K562 (cell line): ENCODE data around the gene GDF9. TPM values are rescaled to one million over a fixed set of nuclear protein-coding genes. Genes with fewer than 3 reads are reported as not detected.
A peak's percentile ranks its signal among the peaks of the same experiment; 100 is the strongest.

ENCODE experiments used
- ARID2 ChIP-seq: fragments of 450-650 bp; IDR thresholded peaks from 2 replicates; pipeline ENCODE4 v1.6.1; 2017; ENCODE audit warnings: antibody characterized with exemption, mild to moderate bottlenecking
- CBX1 ChIP-seq: sonication (generic); IDR thresholded peaks from 2 replicates; pipeline ENCODE4 v1.6.1; 2016; ENCODE audit warnings: antibody characterized with exemption, low read depth, mild to moderate bottlenecking
- ILF3 ChIP-seq: fragments of 450-650 bp; IDR thresholded peaks from 2 replicates; pipeline ENCODE4 v1.6.1; 2018; ENCODE audit warnings: antibody characterized with exemption, mild to moderate bottlenecking, moderate library complexity, borderline replicate concordance
- MEF2A ChIP-seq: IDR thresholded peaks from 2 replicates; pipeline ENCODE4 v1.6.1; 2011; ENCODE audit warnings: low read depth, mild to moderate bottlenecking, low read length, moderate library complexity; ENCODE audit not compliant: control insufficient read depth
- NELFE ChIP-seq: IDR thresholded peaks from 2 replicates; pipeline ENCODE4 v1.6.1; 2011; ENCODE audit warnings: mild to moderate bottlenecking; ENCODE audit not compliant: insufficient read depth, insufficient read length
- PRDM10 ChIP-seq: fragments of 450-650 bp; IDR thresholded peaks from 2 replicates; pipeline ENCODE4 v1.6.1; 2018; ENCODE audit not compliant: partially characterized antibody
- TEAD2 ChIP-seq: fragments of 450-650 bp; IDR thresholded peaks from 2 replicates; pipeline ENCODE4 v1.6.1; 2016; ENCODE audit warnings: missing genetic modification characterization, control low read depth, missing compliant biosample characterization
- ZBTB7A ChIP-seq: IDR thresholded peaks from 2 replicates; pipeline ENCODE4 v1.6.1; 2011; ENCODE audit warnings: low read depth, mild to moderate bottlenecking, low read length, moderate library complexity, borderline replicate concordance; ENCODE audit not compliant: control insufficient read depth
- ZNF146 ChIP-seq: IDR thresholded peaks from one replicate; pipeline ENCODE4 v1.6.1; 2018; ENCODE audit warnings: missing compliant biosample characterization; ENCODE audit not compliant: unreplicated experiment
- ZNF175 ChIP-seq: fragments of 200-800 bp; sonication (Bioruptor generic); IDR thresholded peaks from 2 replicates; pipeline ENCODE4 v1.6.1; 2016; ENCODE audit warnings: low read depth, mild to moderate bottlenecking, missing genetic modification characterization, missing compliant biosample characterization
- ZZZ3 ChIP-seq: fragments of 450-650 bp; IDR thresholded peaks from 2 replicates; pipeline ENCODE4 v1.6.1; 2016; ENCODE audit warnings: antibody characterized with exemption, mild to moderate bottlenecking, moderate library complexity
- polyA plus RNA-seq, 8 experiments: library from polyadenylated mRNA; depleted of rRNA in 4 of 8; stranded (reverse) in 5 of 8; unstranded in 3 of 8; fragments of >200 nt; fragmentation: Nextera tagmentation in 2 of 8; fragmentation: Illumina TruSeq in 1 of 8; extraction: Ambion mirVana in 2 of 8; extraction: Trizol in 1 of 8; gene quantifications; 2 replicates each; pipeline versions ENCODE4 v1.2.1 to v1.2.3, GENCODE V29; 2011 to 2014; ENCODE audit warnings: inconsistent platforms in 1 of 8, missing spikeins in 1 of 8
- total RNA-seq, 7 experiments: library from RNA; depleted of rRNA in 6 of 7; stranded (reverse); fragments of >200 nt in 6 of 7; fragmentation: Illumina TruSeq in 2 of 7; extraction: Trizol in 2 of 7; gene quantifications; 2 replicates each; pipeline versions ENCODE4 v1.2.1 to v1.2.3, GENCODE V29; 2011 to 2021; ENCODE audit warnings: low replicate concordance in 1 of 7
- TF ChIP-seq, protein P1 (sequence below): fragments of 450-650 bp; formaldehyde crosslinking; IDR thresholded peaks from 2 replicates; pipeline ENCODE4 v1.4.0; 2020; ENCODE audit warnings: mild to moderate bottlenecking, moderate library complexity
- TF ChIP-seq, protein P2 (sequence below), 2 experiments: fragments of 450-650 bp; IDR thresholded peaks; 2 replicates each; pipeline ENCODE4 v1.6.1; 2016
- TF ChIP-seq, protein P3 (sequence below): sonication (generic); formaldehyde crosslinking; IDR thresholded peaks from 2 replicates; pipeline ENCODE4 v1.9.0; 2022; ENCODE audit warnings: mild to moderate bottlenecking, missing genetic modification reagents
- TF ChIP-seq, protein P4 (sequence below): sonication (generic); formaldehyde crosslinking; IDR thresholded peaks from 2 replicates; pipeline ENCODE4 v1.8.0; 2022; ENCODE audit warnings: missing genetic modification reagents, mild to moderate bottlenecking, moderate library complexity, borderline replicate concordance

GDF9 gene
- total and polyA plus RNA-seq, 9 of the 15 experiments (the other 6 are each of a cell fraction or from before 2014, with no cell fraction given): 0.10 to 0.70 (median 0.20) TPM; not detected in 1

DNA sequence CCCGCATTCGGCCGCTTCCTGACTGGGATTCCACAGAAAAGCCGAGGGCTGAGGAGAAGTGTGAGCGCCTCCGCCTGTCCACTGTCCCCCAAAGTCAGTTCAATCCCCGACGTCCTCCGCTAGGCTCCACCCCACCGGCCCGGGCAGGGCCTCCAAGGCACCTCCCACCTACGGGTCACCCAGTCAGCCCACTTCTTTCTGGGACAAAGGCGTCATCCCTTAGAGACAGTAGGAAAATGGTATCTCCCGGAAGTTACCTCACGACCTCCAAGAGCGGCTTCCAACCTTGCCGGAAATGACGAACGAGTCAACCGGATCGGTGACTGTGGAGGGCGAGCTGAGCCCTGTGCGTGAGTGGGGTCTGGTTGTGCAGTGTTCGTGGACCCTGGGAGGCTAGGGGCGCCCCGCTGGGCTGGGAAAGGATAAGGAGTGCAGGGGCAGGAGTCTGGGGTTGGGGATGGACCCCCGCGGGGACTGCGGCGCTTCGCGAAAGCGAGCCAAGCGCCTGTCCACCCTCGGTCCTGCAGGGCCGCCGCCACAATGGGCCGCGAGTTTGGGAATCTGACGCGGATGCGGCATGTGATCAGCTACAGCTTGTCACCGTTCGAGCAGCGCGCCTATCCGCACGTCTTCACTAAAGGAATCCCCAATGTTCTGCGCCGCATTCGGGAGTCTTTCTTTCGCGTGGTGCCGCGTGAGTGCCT, at the start of gene GDF9, which contains the start of gene UQCRQ (continued):
- TF ChIP-seq, protein P1, sequence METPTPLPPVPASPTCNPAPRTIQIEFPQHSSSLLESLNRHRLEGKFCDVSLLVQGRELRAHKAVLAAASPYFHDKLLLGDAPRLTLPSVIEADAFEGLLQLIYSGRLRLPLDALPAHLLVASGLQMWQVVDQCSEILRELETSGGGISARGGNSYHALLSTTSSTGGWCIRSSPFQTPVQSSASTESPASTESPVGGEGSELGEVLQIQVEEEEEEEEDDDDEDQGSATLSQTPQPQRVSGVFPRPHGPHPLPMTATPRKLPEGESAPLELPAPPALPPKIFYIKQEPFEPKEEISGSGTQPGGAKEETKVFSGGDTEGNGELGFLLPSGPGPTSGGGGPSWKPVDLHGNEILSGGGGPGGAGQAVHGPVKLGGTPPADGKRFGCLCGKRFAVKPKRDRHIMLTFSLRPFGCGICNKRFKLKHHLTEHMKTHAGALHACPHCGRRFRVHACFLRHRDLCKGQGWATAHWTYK (CRISPR knock-in tag): peak; percentile 35; the same call in 1 of the 2 replicates
- no peak for TF ChIP-seq ZNF146
- no peak for TF ChIP-seq ILF3
- TF ChIP-seq, protein P2, sequence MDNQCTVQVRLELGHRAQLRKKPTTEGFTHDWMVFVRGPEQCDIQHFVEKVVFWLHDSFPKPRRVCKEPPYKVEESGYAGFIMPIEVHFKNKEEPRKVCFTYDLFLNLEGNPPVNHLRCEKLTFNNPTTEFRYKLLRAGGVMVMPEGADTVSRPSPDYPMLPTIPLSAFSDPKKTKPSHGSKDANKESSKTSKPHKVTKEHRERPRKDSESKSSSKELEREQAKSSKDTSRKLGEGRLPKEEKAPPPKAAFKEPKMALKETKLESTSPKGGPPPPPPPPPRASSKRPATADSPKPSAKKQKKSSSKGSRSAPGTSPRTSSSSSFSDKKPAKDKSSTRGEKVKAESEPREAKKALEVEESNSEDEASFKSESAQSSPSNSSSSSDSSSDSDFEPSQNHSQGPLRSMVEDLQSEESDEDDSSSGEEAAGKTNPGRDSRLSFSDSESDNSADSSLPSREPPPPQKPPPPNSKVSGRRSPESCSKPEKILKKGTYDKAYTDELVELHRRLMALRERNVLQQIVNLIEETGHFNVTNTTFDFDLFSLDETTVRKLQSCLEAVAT (IDR thresholded peaks at IDR 0.05): peak in 1 of 2 experiments; percentile 12; a peak in 1 of 4 replicates
- TF ChIP-seq, protein P3, sequence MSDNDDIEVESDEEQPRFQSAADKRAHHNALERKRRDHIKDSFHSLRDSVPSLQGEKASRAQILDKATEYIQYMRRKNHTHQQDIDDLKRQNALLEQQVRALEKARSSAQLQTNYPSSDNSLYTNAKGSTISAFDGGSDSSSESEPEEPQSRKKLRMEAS (CRISPR knock-in tag): peak; percentile 17
- TF ChIP-seq TEAD2 (tag): no peak
- no peak for TF ChIP-seq ARID2
- TF ChIP-seq NELFE: no peak
- no peak for TF ChIP-seq MEF2A
- peak; percentile 99 for TF ChIP-seq PRDM10
- TF ChIP-seq CBX1: peak; percentile 86; the same call in 1 of the 2 replicates
- TF ChIP-seq, protein P4, sequence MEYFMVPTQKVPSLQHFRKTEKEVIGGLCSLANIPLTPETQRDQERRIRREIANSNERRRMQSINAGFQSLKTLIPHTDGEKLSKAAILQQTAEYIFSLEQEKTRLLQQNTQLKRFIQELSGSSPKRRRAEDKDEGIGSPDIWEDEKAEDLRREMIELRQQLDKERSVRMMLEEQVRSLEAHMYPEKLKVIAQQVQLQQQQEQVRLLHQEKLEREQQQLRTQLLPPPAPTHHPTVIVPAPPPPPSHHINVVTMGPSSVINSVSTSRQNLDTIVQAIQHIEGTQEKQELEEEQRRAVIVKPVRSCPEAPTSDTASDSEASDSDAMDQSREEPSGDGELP (CRISPR knock-in tag): peak; percentile 87; the same call in 1 of the 2 replicates
- TF ChIP-seq ZZZ3: no peak
- TF ChIP-seq ZBTB7A: peak; percentile 13; the same call in 1 of the 2 replicates
- TF ChIP-seq ZNF175 (CRISPR knock-in tag): peak; percentile 57; the same call in 1 of the 2 replicates
